Measurements from ENCODE around the gene KCNIP4. TPM values are rescaled to one million over a fixed set of nuclear protein-coding genes. Genes with fewer than 3 reads are reported as not detected.

The KCNIP4 gene
- total RNA-seq, 4 donors from 2014 or later = not detected

DNA sequence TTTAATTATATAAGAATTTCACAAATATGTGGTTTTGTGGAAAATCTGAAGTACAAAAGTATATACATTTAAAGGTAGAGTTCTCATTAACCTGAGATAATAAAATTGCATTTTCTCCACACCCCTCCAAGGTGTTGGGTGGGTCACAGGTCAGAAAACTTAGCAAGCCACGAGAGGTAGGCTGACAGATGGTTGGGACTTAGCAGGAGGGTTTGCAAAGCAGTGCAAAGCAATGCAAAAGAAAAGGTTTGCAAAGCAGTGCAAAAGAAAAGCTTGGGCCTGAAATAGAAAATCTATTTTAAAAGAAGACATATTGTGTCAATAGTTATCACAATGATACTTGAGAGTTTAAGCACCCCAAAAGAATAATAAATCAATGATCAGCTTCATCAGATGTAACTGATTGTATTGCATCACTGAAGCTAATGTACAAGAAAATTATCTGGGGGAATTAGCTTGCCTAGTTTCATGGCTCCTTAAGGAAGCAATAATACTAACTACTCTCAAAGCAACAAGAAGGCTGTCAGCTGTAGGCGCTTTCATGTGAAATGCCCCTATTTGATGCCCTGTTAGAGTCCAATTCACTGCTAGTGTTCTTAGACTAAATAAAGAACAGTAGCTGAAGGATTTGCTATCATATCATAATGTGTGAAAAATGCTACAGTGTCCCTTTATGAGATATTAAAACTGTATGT lies 319.5 kb downstream of the KCNIP4 start:
- Histone ChIP-seq H3K27me3 (no peaks in the 10 kb centered on the region), H3K4me3 (no peak overlapping the region), H3K9me3 (no peaks in the 10 kb centered on the region), H3K36me3 (no peaks in the 10 kb centered on the region), H3K27ac (no peak overlapping the region), H3K4me1 (no peaks in the 10 kb centered on the region)
- DNase-seq (ENCODE audit: low spot score in 2 of 2) = no peak
- TF ChIP-seq EP300 (IDR thresholded peaks at IDR 0.05) = no peak
- no peak for TF ChIP-seq POLR2A (IDR thresholded peaks at IDR 0.05)
- TF ChIP-seq, protein P1, sequence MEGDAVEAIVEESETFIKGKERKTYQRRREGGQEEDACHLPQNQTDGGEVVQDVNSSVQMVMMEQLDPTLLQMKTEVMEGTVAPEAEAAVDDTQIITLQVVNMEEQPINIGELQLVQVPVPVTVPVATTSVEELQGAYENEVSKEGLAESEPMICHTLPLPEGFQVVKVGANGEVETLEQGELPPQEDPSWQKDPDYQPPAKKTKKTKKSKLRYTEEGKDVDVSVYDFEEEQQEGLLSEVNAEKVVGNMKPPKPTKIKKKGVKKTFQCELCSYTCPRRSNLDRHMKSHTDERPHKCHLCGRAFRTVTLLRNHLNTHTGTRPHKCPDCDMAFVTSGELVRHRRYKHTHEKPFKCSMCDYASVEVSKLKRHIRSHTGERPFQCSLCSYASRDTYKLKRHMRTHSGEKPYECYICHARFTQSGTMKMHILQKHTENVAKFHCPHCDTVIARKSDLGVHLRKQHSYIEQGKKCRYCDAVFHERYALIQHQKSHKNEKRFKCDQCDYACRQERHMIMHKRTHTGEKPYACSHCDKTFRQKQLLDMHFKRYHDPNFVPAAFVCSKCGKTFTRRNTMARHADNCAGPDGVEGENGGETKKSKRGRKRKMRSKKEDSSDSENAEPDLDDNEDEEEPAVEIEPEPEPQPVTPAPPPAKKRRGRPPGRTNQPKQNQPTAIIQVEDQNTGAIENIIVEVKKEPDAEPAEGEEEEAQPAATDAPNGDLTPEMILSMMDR (IDR thresholded peaks at IDR 0.05) = no peak
- WGBS, 2 donors = 17 to 33% methylated on average over 2 of the region's 2 CpGs

DNA sequence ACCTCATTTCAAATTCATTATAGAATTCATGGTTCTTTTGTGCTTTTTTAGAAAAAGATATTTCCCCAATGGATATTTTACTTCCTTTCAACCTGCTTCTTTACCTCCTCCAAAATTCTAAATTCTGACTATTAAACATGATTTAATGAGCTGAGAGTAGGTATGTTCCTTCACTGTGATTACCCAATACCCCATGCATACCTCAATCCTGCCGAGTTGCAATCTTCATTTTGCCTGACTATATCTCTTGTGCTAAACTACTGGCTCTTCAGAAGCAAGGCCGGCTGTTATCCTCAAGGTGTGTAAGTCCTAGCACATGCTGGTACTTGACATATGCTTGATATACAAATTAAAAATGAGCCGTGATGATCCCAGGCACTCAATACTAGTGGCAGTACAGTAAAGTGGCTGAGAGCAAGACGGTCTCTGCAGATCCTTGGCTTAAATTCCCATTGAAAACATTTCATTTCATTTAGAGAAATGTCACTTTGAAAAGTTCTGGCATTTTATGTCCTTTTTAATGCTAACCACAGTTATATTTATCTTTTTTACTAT lies 320.4 kb downstream of the KCNIP4 start:
- H3K36me3 ChIP-seq = no peaks in the 10 kb centered on the region
- no peaks in the 10 kb centered on the region for H3K27me3 ChIP-seq
- no peak for TF ChIP-seq POLR2A (IDR thresholded peaks at IDR 0.05)
- no peak for TF ChIP-seq EP300 (IDR thresholded peaks at IDR 0.05)
- TF ChIP-seq, protein P1 (IDR thresholded peaks at IDR 0.05) = no peak
- no peak overlapping the region for H3K27ac ChIP-seq
- no peak overlapping the region for H3K4me3 ChIP-seq
- H3K9me3 ChIP-seq = no peaks in the 10 kb centered on the region
- DNase-seq (ENCODE audit: low spot score in 2 of 2) = no peak
- H3K4me1 ChIP-seq = no peaks in the 10 kb centered on the region
- 91% methylated on average over 4 of the region's 4 CpGs for WGBS, 2 donors

DNA sequence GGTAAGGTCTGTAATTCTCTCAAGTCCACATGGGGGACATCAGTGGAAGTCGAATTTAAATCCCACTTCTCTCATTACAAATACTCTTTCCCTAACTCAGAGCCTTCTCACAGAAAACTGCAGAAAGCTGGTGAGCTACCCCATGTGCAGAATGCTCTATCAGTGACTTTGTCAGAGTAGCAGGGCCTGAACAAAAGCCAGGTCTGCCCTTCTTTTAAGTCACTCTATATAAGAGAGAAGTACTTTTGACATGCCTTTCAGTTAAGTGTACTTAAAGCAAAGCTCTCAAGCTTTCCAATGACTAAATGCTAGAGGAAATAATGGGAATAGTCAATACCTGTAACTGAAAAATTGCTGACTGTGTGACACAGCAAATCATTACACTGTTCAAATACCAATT lies 323.1 kb downstream of the KCNIP4 start:
- no peaks in the 10 kb centered on the region for H3K27me3 ChIP-seq
- H3K9me3 ChIP-seq = no peaks in the 10 kb centered on the region
- no peak for DNase-seq (ENCODE audit: low spot score in 2 of 2)
- WGBS, 2 donors = 50 to 55% methylated on average over 1 of the region's 1 CpG
- no peak overlapping the region for H3K27ac ChIP-seq
- H3K4me1 ChIP-seq = no peaks in the 10 kb centered on the region
- TF ChIP-seq POLR2A (IDR thresholded peaks at IDR 0.05) (no peak), EP300 (IDR thresholded peaks at IDR 0.05) (no peak)
- TF ChIP-seq, protein P1 (IDR thresholded peaks at IDR 0.05) = no peak
- H3K36me3 ChIP-seq = no peaks in the 10 kb centered on the region
- H3K4me3 ChIP-seq = no peak overlapping the region

DNA sequence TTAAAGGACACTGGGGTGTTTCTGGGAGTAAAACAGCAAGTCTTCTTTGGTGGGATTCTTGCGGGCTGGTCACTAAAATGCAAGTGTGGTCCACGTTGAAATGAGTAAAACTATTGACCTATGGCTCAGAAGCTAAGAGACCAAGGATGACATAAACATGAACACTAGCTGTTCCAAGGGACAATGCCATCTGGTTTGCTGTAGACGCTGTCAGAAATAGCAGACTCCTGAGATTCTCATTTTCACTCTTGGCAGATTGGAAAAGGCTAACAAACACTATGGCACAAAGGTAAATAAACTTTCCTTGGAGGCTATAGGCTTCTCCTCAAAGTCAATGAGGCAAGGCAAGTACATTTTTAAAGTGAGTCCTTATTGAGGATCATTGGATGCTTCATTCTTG lies 343.6 kb downstream of the KCNIP4 start:
- no peak overlapping the region for H3K27ac ChIP-seq
- DNase-seq (ENCODE audit: low spot score in 2 of 2) = no peak
- H3K9me3 ChIP-seq = no peaks in the 10 kb centered on the region
- no peaks in the 10 kb centered on the region for H3K36me3 ChIP-seq
- WGBS, 2 donors = 69 to 81% methylated on average over 3 of the region's 3 CpGs
- no peak overlapping the region for H3K4me3 ChIP-seq
- H3K27me3 ChIP-seq = no peaks in the 10 kb centered on the region
- TF ChIP-seq, protein P1 (IDR thresholded peaks at IDR 0.05) = no peak
- no peak for TF ChIP-seq POLR2A (IDR thresholded peaks at IDR 0.05)
- TF ChIP-seq EP300 (IDR thresholded peaks at IDR 0.05) = no peak
- H3K4me1 ChIP-seq = no peaks in the 10 kb centered on the region

DNA sequence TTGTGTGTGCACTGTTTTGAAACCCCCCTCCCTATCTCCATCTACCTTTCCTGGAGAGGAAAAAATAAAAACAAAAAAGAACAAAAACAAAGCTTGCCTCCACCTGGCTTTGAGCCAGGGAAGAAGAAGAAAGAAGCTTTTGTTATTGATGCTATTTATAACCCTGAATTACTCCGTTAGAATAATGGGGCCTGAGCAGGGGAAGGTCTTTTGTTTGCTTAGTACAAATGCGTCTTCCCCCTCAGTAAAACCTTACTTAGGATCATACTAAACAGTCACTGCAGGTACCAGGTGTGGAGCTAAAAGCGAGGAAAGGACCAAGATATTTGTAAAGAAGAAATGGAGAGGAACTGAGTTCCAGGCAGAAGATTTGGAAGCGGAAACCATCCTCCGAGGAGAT lies 352.1 kb downstream of the KCNIP4 start:
- Histone ChIP-seq H3K4me1 (no peaks in the 10 kb centered on the region), H3K36me3 (no peaks in the 10 kb centered on the region), H3K9me3 (no peaks in the 10 kb centered on the region), H3K4me3 (no peak overlapping the region), H3K27me3 (no peaks in the 10 kb centered on the region), H3K27ac (no peak overlapping the region)
- no peak for DNase-seq (ENCODE audit: low spot score in 2 of 2)
- WGBS, 2 donors = 47% methylated on average over 5 of the region's 5 CpGs
- TF ChIP-seq EP300 (IDR thresholded peaks at IDR 0.05) (no peak), POLR2A (IDR thresholded peaks at IDR 0.05) (no peak)
- TF ChIP-seq, protein P1 (IDR thresholded peaks at IDR 0.05) = no peak

All from tibial nerve (tissue), 4 donors.